ENCODE data around the gene SLC22A3. TPM values are rescaled to one million over a fixed set of nuclear protein-coding genes. Genes with fewer than 3 reads are reported as not detected.
"Not testable (repeated sequence)": the region's sequence is repeated elsewhere in the genome, so short reads cannot be mapped to it uniquely, and the experiment has no call there.

Gene SLC22A3
- polyA plus RNA-seq, 2 of the 4 experiments (the other 2 are of a cell fraction) = 44.9 to 57.4 TPM

GRCh38 chr6:160445130-160445529 lies 97.0 kb downstream of the SLC22A3 start (continued):
- TF ChIP-seq PHF8 (IDR thresholded peaks at IDR 0.05; ENCODE audit: borderline replicate concordance, low read depth) (no peak), RAD21 (conservative IDR thresholded peaks at IDR 0.05 in 1 of 2, IDR thresholded peaks at IDR 0.05 in 1 of 2) (no peak)

DNA sequence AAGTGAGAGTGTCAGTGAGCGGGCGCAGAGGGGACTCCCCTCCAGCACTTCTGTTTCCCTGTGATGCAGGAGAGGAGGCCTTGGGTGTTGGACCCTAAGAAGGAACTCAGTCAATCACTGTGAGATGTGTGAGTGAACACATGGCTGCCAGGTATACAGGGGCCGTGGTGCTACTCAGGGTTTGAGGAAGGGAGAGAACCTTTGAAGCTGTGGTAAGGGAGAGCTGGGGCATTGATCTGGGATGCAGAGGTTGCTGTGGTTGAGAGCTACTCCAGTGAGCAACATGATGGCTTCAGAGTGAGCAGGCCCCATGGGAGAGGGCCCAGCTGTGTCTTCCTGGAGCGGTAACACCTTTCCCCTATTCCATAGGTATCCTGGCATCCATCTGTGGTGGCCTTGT lies 99.2 kb downstream of the SLC22A3 start:
- DNase-seq (ENCODE audit: low read depth in 1 of 2, low spot score in 1 of 2) (no peak), FAIRE-seq (no peak), ATAC-seq (peak in 1 of 2 experiments; percentile 36; a peak in 3 of 6 replicates)
- Histone ChIP-seq H3K27ac (no peak overlapping the region), H3K4me3 (no peak overlapping the region), H3K4me2 (no peak overlapping the region), H3K4me1 (no peaks in the 10 kb centered on the region), H3K9me3 (no peaks in the 10 kb centered on the region)
- POLR2A ChIA-PET = no interaction called here
- TF ChIP-seq EHMT2 (IDR thresholded peaks at IDR 0.05; ENCODE audit: low read depth) (no peak), CBX2 (IDR thresholded peaks at IDR 0.05; ENCODE audit: borderline replicate concordance, low read depth) (no peak), ZSCAN20 (CRISPR knock-in tag; IDR thresholded peaks at IDR 0.05) (no peak), ZNF302 (CRISPR knock-in tag; IDR thresholded peaks at IDR 0.05) (no peak), POLR2A (IDR thresholded peaks at IDR 0.05; ENCODE audit: low read length) (no peak), FOXS1 (CRISPR knock-in tag; IDR thresholded peaks at IDR 0.05) (no peak), CHD4 (IDR thresholded peaks at IDR 0.05; ENCODE audit: borderline replicate concordance) (no peak), JUN (IDR thresholded peaks at IDR 0.05) (no peak), NR3C1 (IDR thresholded peaks at IDR 0.05) (no peak), SREBF2 (IDR thresholded peaks at IDR 0.05) (no peak), BHLHE40 (IDR thresholded peaks at IDR 0.05; ENCODE audit: low read depth, low read length) (no peak), RCOR1 (IDR thresholded peaks at IDR 0.05; ENCODE audit: low read depth, low read length) (no peak), CEBPB (IDR thresholded peaks at IDR 0.05) (no peak), ESRRA (IDR thresholded peaks at IDR 0.05; ENCODE audit: borderline replicate concordance, low read length) (no peak)
- TF ChIP-seq, protein P1, sequence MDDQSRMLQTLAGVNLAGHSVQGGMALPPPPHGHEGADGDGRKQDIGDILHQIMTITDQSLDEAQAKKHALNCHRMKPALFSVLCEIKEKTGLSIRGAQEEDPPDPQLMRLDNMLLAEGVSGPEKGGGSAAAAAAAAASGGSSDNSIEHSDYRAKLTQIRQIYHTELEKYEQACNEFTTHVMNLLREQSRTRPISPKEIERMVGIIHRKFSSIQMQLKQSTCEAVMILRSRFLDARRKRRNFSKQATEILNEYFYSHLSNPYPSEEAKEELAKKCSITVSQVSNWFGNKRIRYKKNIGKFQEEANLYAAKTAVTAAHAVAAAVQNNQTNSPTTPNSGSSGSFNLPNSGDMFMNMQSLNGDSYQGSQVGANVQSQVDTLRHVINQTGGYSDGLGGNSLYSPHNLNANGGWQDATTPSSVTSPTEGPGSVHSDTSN (IDR thresholded peaks at IDR 0.05) = no peak
- CTCF ChIA-PET = interaction anchor here (0.9 to 1.3 kb wide), 2 partner anchors 86 to 309 kb away, joined by 3 read pairs; no protein-coding TSS in a partner anchor
- WGBS (ENCODE audit: missing lambda C conversion rate) = 95% methylated on average over 4 of the region's 4 CpGs

DNA sequence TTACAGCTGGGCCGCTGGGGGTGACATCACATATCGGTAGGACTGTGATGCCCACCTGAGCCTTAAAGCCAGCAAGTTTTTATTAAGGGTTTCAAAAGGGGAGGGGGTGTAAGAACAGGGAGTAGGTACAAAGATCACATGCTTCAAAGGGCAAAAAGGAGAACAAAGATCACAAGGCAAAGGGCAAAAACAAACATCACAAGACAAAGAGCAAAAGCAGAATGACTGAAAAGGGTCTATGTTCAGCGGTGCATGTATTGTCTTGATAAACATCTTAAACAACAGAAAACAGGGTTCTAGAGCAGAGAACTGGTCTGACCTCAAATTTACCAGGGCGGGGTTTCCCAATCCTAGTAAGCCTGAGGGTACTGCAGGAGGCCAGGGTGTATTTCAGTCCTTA lies 101.6 kb downstream of the SLC22A3 start:
- H3K27ac ChIP-seq; POLR2A ChIA-PET; DNase-seq (ENCODE audit: low read depth in 1 of 2, low spot score in 1 of 2); H3K4me3 ChIP-seq; H3K9me3 ChIP-seq; H3K4me2 ChIP-seq; ATAC-seq; FAIRE-seq; H3K4me1 ChIP-seq: not testable (repeated sequence)
- CTCF ChIA-PET = interaction anchor here (1.5 to 1.7 kb wide), 2 partner anchors 311 to 361 kb away, joined by 5 to 6 read pairs; no protein-coding TSS in a partner anchor
- WGBS (ENCODE audit: missing lambda C conversion rate) = 95% methylated on average over 4 of the region's 4 CpGs

- Histone ChIP-seq H3K4me3 (no peak overlapping the region), H3K4me2 (no peak overlapping the region), H3K4me1 (peaks cover 12% of the 10 kb centered on the region), H3K27ac (no peak overlapping the region), H3K9me3 (no peaks in the 10 kb centered on the region)
- 95% methylated on average over 5 of the region's 5 CpGs for WGBS (ENCODE audit: missing lambda C conversion rate)
- ATAC-seq = no peak
- DNase-seq (ENCODE audit: low read depth in 1 of 2, low spot score in 1 of 2) = no peak
- ChIA-PET CTCF (interaction anchor here (1.0 to 1.7 kb wide), 2 partner anchors 313 to 363 kb away, joined by 3 to 6 read pairs; no protein-coding TSS in a partner anchor), POLR2A (no interaction called here)
- no peak for FAIRE-seq
- no peak for TF ChIP-seq HOXB13 (CRISPR knock-in tag; IDR thresholded peaks at IDR 0.05; ENCODE audit: low read depth)
- no peak for TF ChIP-seq PHF8 (IDR thresholded peaks at IDR 0.05; ENCODE audit: borderline replicate concordance, low read depth)
- TF ChIP-seq EP300 (IDR thresholded peaks at IDR 0.05) = no peak
- TF ChIP-seq, protein P2, sequence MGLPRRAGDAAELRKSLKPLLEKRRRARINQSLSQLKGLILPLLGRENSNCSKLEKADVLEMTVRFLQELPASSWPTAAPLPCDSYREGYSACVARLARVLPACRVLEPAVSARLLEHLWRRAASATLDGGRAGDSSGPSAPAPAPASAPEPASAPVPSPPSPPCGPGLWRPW (IDR thresholded peaks at IDR 0.05) = no peak
- TF ChIP-seq BHLHE40 (IDR thresholded peaks at IDR 0.05; ENCODE audit: low read depth, low read length) = no peak
- TF ChIP-seq, protein P3, sequence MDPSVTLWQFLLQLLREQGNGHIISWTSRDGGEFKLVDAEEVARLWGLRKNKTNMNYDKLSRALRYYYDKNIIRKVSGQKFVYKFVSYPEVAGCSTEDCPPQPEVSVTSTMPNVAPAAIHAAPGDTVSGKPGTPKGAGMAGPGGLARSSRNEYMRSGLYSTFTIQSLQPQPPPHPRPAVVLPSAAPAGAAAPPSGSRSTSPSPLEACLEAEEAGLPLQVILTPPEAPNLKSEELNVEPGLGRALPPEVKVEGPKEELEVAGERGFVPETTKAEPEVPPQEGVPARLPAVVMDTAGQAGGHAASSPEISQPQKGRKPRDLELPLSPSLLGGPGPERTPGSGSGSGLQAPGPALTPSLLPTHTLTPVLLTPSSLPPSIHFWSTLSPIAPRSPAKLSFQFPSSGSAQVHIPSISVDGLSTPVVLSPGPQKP (IDR thresholded peaks at IDR 0.05; ENCODE audit: low read depth, low read length) = no peak
- TF ChIP-seq NPAS2 (CRISPR knock-in tag; IDR thresholded peaks at IDR 0.05; ENCODE audit: borderline replicate concordance) = no peak
- TF ChIP-seq EHMT2 (IDR thresholded peaks at IDR 0.05; ENCODE audit: low read depth) = no peak
- TF ChIP-seq, protein P4, sequence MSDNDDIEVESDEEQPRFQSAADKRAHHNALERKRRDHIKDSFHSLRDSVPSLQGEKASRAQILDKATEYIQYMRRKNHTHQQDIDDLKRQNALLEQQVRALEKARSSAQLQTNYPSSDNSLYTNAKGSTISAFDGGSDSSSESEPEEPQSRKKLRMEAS (IDR thresholded peaks at IDR 0.05) = no peak
- TF ChIP-seq CTCF (IDR thresholded peaks at IDR 0.05) = no peak
- TF ChIP-seq, protein P1 (IDR thresholded peaks at IDR 0.05) = no peak
- TF ChIP-seq ZNF302 (CRISPR knock-in tag; IDR thresholded peaks at IDR 0.05) = no peak
- no peak for TF ChIP-seq TFCP2L1 (CRISPR knock-in tag; IDR thresholded peaks at IDR 0.05)
- TF ChIP-seq RNF2 (IDR thresholded peaks at IDR 0.05; ENCODE audit: borderline replicate concordance, low read depth) = no peak
- no peak for TF ChIP-seq CBX2 (IDR thresholded peaks at IDR 0.05; ENCODE audit: borderline replicate concordance, low read depth)
- no peak for TF ChIP-seq HDAC2 (IDR thresholded peaks at IDR 0.05)
- TF ChIP-seq NFE2L2 (conservative IDR thresholded peaks at IDR 0.05; ENCODE audit: low read length) = no peak
Observed at GRCh38 chr6:160450849-160451248, 102.7 kb downstream of the SLC22A3 start.
